ES-I3 (cell line): ENCODE data around the gene UBR1.

Experiments
- H3K36me3 ChIP-seq: 2 replicates; pipeline ENCODE4 v1.6.1; 2013; ENCODE audit warnings: mild to moderate bottlenecking, low read length, control low read depth, moderate library complexity; ENCODE audit not compliant: insufficient read depth
- H3K4me1 ChIP-seq: 2 replicates; pipeline ENCODE4 v1.6.1; 2013; ENCODE audit warnings: mild to moderate bottlenecking, control low read depth, low read length; ENCODE audit not compliant: insufficient read depth
- H3K9ac ChIP-seq: 2 replicates; pipeline ENCODE4 v1.6.1; 2013; ENCODE audit warnings: low read depth, mild to moderate bottlenecking, low read length, moderate library complexity
- H3K9me3 ChIP-seq: 2 replicates; pipeline ENCODE4 v1.6.1; 2013; ENCODE audit warnings: mild to moderate bottlenecking, low read length, moderate library complexity; ENCODE audit not compliant: control insufficient read depth, insufficient read depth

Gene UBR1

GRCh38 chr15:43096411-43096810 is 9.4 kb downstream of the UBR1 start:
- no peaks in the 10 kb centered on the region for H3K4me1 ChIP-seq
- no peaks in the 10 kb centered on the region; the same call in 1 of the 2 replicates for H3K36me3 ChIP-seq
- H3K9me3 ChIP-seq: no peaks in the 10 kb centered on the region
- no peak overlapping the region for H3K9ac ChIP-seq

GRCh38 chr15:43095708-43096347 is 10.0 kb downstream of the UBR1 start:
- Histone ChIP-seq H3K9me3 (no peaks in the 10 kb centered on the region), H3K4me1 (no peaks in the 10 kb centered on the region), H3K36me3 (no peaks in the 10 kb centered on the region; the same call in 1 of the 2 replicates), H3K9ac (no peak overlapping the region)

GRCh38 chr15:43095243-43095642 is 10.6 kb downstream of the UBR1 start:
- no peaks in the 10 kb centered on the region for H3K9me3 ChIP-seq
- H3K4me1 ChIP-seq: no peaks in the 10 kb centered on the region
- H3K9ac ChIP-seq: no peak overlapping the region
- H3K36me3 ChIP-seq: no peaks in the 10 kb centered on the region; the same call in 1 of the 2 replicates

- H3K36me3 ChIP-seq: no peaks in the 10 kb centered on the region
Observed at GRCh38 chr15:43094416-43095030, 11.3 kb downstream of the UBR1 start.

GRCh38 chr15:43093026-43093425 is 12.8 kb downstream of the UBR1 start:
- no peaks in the 10 kb centered on the region for H3K9me3 ChIP-seq
- H3K36me3 ChIP-seq: no peaks in the 10 kb centered on the region
- no peaks in the 10 kb centered on the region for H3K4me1 ChIP-seq
- no peak overlapping the region for H3K9ac ChIP-seq

More at GRCh38 chr15:43094416-43095030, 11.3 kb downstream of the UBR1 start:
- H3K4me1 ChIP-seq: no peaks in the 10 kb centered on the region
- H3K9me3 ChIP-seq: no peaks in the 10 kb centered on the region
- H3K9ac ChIP-seq: no peak overlapping the region

GRCh38 chr15:43091859-43092258 is 14.0 kb downstream of the UBR1 start:
- Histone ChIP-seq H3K4me1 (peaks cover under 1% of the 10 kb centered on the region; the same call in 1 of the 2 replicates), H3K36me3 (no peaks in the 10 kb centered on the region), H3K9me3 (no peaks in the 10 kb centered on the region), H3K9ac (no peak overlapping the region)

GRCh38 chr15:43086551-43086950 is 19.3 kb downstream of the UBR1 start:
- no peak overlapping the region for H3K9ac ChIP-seq
- H3K36me3 ChIP-seq: no peaks in the 10 kb centered on the region; the same call in 1 of the 2 replicates
- peaks cover 3% of the 10 kb centered on the region; the same call in 1 of the 2 replicates for H3K4me1 ChIP-seq
- no peaks in the 10 kb centered on the region for H3K9me3 ChIP-seq

- no peaks in the 10 kb centered on the region; the same call in 1 of the 2 replicates for H3K36me3 ChIP-seq
- H3K9me3 ChIP-seq: no peaks in the 10 kb centered on the region
Observed at GRCh38 chr15:43085921-43086320, 19.9 kb downstream of the UBR1 start.

GRCh38 chr15:43082509-43082908 is 23.3 kb downstream of the UBR1 start:
- no peaks in the 10 kb centered on the region for H3K9me3 ChIP-seq
- H3K9ac ChIP-seq: no peak overlapping the region
- no peaks in the 10 kb centered on the region; the same call in 1 of the 2 replicates for H3K36me3 ChIP-seq
- peaks cover 3% of the 10 kb centered on the region; the same call in 1 of the 2 replicates for H3K4me1 ChIP-seq

More at GRCh38 chr15:43085921-43086320, 19.9 kb downstream of the UBR1 start:
- Histone ChIP-seq H3K4me1 (peaks cover 3% of the 10 kb centered on the region; the same call in 1 of the 2 replicates), H3K9ac (no peak overlapping the region)

GRCh38 chr15:43081283-43081682 is 24.6 kb downstream of the UBR1 start:
- Histone ChIP-seq H3K4me1 (no peaks in the 10 kb centered on the region), H3K9me3 (no peaks in the 10 kb centered on the region), H3K9ac (no peak overlapping the region), H3K36me3 (no peaks in the 10 kb centered on the region; the same call in 1 of the 2 replicates)

- Histone ChIP-seq H3K36me3 (peaks cover 7% of the 10 kb centered on the region), H3K9ac (no peak overlapping the region), H3K4me1 (no peaks in the 10 kb centered on the region)
Observed at GRCh38 chr15:43071451-43071850, 34.4 kb downstream of the UBR1 start.

GRCh38 chr15:43070893-43071292 is 34.9 kb downstream of the UBR1 start:
- Histone ChIP-seq H3K4me1 (no peaks in the 10 kb centered on the region), H3K9me3 (no peaks in the 10 kb centered on the region), H3K36me3 (peaks cover 7% of the 10 kb centered on the region), H3K9ac (no peak overlapping the region)

More at GRCh38 chr15:43071451-43071850, 34.4 kb downstream of the UBR1 start:
- H3K9me3 ChIP-seq: no peaks in the 10 kb centered on the region

- H3K9me3 ChIP-seq: no peaks in the 10 kb centered on the region
- peaks cover 7% of the 10 kb centered on the region for H3K36me3 ChIP-seq
- H3K9ac ChIP-seq: no peak overlapping the region
- no peaks in the 10 kb centered on the region for H3K4me1 ChIP-seq
Observed at GRCh38 chr15:43070249-43070648, 35.6 kb downstream of the UBR1 start.

- H3K9ac ChIP-seq: no peak overlapping the region
Observed at GRCh38 chr15:43067717-43068461, 37.9 kb downstream of the UBR1 start.

More at GRCh38 chr15:43067717-43068461, 37.9 kb downstream of the UBR1 start:
- Histone ChIP-seq H3K9me3 (no peaks in the 10 kb centered on the region), H3K4me1 (no peaks in the 10 kb centered on the region), H3K36me3 (peaks cover 3% of the 10 kb centered on the region; the same call in 1 of the 2 replicates)
